ENCODE data around the gene TMA7.
"Not testable (repeated sequence)": the region's sequence is repeated elsewhere in the genome, so short reads cannot be mapped to it uniquely, and the experiment has no call there.

TMA7 gene

DNA sequence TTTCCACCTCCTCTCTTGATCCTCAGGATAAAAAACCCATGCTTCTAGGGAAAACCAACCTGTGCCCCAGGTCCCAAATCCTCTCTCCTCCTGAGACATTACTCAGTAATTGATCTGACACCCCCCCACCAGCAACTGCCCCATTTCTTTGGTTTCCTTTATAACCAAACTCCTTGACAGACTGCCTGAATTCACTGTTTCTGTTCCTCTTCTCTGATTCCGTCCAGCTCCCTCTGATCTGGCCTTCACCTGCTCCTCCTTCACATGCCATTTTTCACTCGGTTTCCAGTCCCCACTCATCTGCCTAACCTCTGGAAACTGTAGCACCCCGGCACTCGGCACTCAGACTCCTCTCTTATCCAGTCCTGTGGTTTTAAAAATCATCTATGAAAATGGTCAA, 2.2 kb upstream of the TMA7 start:
- DNase-seq, result no peak

DNA sequence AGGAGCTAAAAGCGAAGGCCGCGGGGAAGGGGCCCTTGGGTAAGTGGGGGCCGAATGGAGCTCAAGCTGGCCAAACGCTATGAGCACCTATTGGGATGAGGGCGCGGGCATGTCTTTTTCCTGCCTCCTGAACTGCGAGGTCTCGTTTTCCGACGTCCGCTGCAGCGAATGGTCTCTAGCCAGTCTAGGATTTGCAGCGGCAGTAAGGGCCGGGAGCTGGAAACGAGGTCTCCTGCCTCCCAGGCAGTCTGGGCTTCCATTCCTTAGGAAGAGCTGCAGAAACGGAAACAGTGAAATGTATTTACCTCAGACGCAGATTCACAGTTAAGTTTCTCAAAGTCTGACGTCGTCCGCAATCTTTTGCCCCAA, 517 bp downstream of the TMA7 start:
- no peak for DNase-seq

- no peak for DNase-seq
Measured at GRCh38 chr3:48441940-48442339, 1.9 kb downstream of the TMA7 start.

DNA sequence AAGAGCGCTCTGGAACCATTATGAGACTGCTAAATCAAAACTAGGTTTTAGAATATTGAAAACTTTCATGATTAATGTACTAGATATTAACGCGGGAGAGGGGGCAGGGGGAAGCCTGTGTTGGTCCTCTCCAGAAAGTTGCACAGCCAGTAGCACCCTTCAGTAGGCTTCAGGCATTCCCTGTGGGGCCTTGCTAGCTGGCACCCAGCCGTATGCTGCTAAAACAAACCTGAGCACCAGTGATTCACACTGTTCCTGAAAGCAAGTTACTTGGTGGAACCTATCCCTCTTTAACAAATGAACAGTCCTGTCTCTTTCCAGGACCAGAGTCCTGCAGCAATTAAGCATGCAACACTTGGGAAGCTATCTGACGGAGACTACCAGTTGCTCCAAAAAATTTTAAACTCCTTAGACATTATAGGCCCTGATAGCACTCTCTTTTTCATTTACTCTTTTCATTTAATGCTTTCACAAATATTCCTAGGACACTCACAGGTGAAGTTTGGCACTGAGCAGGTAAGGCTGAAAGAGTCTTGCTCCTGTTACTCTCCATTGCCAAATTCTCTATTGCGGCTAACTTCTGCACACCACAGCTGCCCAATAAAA, 5.3 kb downstream of the TMA7 start:
- no peak for DNase-seq

GRCh38 chr3:48446043-48446424, 6.0 kb downstream of the TMA7 start:
- DNase-seq, result no peak

GRCh38 chr3:48446425-48447193, 6.6 kb downstream of the TMA7 start, which contains the start of gene ATRIP:
ATRIP (plus strand) TSS chr3:48446737; CDS start chr3:48446846, 109 bp downstream.
- peak; percentile 77 for DNase-seq

DNA sequence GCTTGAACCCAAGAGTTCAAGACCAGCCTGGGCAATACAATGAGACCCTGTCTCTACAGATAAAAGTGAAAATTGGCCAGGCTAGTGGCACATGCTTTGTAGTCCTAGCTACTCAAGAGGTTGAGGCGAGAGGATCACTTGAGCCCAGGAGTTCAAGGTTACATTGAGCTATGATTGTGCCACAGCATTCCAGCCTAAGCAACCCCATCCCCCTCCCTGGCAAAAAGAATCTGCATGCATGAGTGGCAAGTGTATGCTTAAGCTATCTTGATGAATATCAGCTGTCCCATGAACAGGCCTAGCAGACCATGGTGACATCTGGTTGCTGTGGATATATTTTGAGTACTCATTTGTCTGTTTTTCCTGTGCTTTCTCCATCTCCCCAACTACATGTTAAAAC, 11.2 kb downstream of the TMA7 start:
- no peak for DNase-seq

GRCh38 chr3:48456456-48456855, 16.4 kb downstream of the TMA7 start:
- no peak for DNase-seq

DNA sequence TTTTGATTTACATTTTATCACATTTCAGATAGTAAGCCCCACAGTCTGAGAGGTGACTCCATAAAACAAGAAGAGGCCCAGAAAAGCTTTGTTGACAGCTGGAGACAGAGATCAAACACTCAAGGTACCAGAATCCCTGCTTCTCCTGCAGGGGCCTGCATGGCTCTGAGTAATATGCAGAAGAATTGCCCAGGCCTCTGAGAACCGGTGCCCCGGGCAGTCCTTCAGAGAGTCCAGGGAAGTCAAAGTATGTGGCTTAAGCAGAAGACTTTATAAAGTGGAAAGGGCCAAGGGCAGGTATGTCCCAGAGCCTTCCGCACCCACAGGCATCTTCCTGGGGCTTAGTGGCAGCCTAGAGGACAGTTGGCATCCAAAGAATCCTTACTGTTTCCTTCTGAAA, 19.3 kb downstream of the TMA7 start:
- no peak for DNase-seq

GRCh38 chr3:48459773-48460516, 19.9 kb downstream of the TMA7 start:
- no peak for DNase-seq

GRCh38 chr3:48460517-48460902, 20.5 kb downstream of the TMA7 start:
- no peak for DNase-seq

GRCh38 chr3:48461767-48462166, 21.7 kb downstream of the TMA7 start:
- not testable (repeated sequence) for DNase-seq

DNA sequence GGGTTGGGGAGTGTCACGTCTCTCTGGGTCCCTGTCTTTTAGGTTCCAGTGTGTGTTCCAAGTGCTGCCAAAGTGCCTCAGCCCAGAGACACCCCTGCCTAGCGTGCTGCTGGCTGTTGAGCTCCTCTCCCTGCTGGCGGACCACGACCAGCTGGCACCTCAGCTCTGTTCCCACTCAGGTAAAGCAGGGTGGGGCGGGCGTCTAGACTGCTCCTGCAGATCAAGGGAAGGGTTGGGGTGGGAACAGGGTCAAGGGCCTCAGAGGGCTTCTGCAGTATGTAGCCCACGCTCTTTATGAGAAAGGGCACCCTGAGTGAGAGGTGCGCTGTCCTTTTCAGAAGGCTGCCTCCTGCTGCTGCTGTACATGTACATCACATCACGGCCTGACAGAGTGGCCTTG, 23.6 kb downstream of the TMA7 start:
- DNase-seq, result no peak

GRCh38 chr3:48464713-48465221, 24.7 kb downstream of the TMA7 start:
- no peak for DNase-seq

GRCh38 chr3:48465237-48465530, 25.1 kb downstream of the TMA7 start:
- DNase-seq, result no peak

DNA sequence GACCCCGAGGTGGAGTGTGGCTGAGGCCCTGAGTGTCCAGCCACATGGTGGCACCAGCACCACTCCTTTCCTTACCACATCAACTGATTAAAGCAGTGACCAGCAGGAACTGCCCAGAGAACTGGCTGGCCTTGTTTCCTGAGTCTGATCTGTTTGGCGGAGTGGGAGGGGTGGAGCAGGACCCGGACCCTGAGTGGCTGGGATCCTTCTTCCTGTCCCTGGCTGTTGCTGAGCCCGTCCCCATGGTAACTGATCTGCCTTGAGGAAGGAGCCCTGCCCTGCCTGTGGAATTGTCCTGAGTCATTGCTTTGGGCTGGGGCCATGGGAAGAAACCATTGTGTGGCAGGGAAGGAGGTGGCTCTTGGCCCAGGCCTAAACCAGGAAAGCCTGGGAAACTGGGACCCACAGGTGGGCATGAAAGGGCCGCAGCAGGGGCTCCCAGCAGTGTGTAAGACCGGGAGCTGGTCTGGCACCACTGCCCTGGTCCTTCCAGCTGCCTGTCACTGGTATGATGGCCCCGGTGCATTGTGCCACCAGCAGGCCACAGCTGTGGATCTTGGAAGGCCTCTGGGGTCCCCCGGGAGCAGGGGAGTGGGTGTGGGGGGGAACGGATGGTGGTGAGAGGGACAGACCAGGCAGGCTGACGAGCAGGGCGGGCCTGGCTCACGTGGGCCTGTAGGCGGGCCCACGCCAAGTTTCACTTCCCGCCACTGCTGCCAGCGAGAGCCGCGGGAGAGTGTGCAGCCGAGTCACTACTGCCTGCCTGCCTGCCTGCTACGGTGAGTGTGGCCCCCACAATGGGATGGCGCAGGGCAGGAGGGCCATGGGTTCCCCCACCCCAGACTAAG, 25.7 kb downstream of the TMA7 start:
- DNase-seq, result peak; percentile 99

DNA sequence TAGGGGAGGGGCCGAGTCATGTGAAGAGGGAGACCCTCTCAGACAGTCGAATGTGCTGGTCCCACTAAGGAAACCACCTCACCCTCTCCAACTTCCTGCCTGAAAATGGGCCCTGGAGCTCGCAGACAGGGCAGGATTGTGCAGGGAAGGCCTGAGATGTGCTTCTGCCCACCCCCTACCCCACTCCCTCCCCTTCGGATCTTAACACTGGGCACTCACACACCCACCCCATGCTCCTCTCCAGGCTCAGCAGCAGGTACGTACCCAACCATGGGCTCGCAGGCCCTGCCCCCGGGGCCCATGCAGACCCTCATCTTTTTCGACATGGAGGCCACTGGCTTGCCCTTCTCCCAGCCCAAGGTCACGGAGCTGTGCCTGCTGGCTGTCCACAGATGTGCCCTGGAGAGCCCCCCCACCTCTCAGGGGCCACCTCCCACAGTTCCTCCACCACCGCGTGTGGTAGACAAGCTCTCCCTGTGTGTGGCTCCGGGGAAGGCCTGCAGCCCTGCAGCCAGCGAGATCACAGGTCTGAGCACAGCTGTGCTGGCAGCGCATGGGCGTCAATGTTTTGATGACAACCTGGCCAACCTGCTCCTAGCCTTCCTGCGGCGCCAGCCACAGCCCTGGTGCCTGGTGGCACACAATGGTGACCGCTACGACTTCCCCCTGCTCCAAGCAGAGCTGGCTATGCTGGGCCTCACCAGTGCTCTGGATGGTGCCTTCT, 26.5 kb downstream of the TMA7 start:
- no peak for DNase-seq

DNA sequence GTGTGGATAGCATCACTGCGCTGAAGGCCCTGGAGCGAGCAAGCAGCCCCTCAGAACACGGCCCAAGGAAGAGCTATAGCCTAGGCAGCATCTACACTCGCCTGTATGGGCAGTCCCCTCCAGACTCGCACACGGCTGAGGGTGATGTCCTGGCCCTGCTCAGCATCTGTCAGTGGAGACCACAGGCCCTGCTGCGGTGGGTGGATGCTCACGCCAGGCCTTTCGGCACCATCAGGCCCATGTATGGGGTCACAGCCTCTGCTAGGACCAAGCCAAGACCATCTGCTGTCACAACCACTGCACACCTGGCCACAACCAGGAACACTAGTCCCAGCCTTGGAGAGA, 27.0 kb downstream of the TMA7 start:
- no peak for DNase-seq

GRCh38 chr3:48467473-48468267, 27.6 kb downstream of the TMA7 start:
- DNase-seq, result no peak

DNA sequence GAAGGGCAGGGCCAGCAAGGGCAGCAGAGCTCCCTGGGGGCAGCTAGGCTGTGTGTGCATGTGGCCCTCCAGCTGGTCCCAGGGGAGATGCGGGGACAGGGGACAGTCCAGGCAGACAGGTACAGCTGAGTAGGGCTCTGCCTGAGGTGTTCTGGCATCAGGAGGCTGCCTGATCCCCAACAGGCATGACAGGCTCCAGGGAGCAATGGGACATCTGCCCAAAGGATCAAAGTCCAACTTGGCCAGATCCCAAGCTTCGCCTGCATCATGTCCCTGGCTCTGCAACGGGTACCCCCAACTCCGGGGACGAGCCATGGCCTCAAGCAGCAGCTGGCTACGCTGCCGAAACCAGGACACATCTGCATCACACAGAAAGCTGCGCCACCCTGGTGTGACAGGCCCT, 28.3 kb downstream of the TMA7 start:
- DNase-seq, result no peak

GRCh38 chr3:48469046-48469915, 29.2 kb downstream of the TMA7 start:
- DNase-seq, result no peak
